BLaER1 treated with 17β-estradiol and CSF1 and Interleukin-3, amounts not matched to agents 10 nM and 100 nM (cell line): ENCODE data around the gene VPS11.

Experiments used
- H3K27ac ChIP-seq, 11 experiments: shearing (Covaris generic); formaldehyde crosslinking; 2 replicates each; pipeline ENCODE4 v1.8.1; 2022
- H3K27me3 ChIP-seq, 11 experiments: shearing (Covaris generic); formaldehyde crosslinking; 2 replicates each; pipeline ENCODE4 v1.8.1; 2022
- H3K36me3 ChIP-seq, 11 experiments: shearing (Covaris generic); formaldehyde crosslinking; 2 replicates each; pipeline ENCODE4 v1.8.1; 2022
- H3K4me1 ChIP-seq, 10 experiments: shearing (Covaris generic); formaldehyde crosslinking; 2 replicates each; pipeline ENCODE4 v1.8.1; 2022
- H3K4me2 ChIP-seq, 11 experiments: shearing (Covaris generic); formaldehyde crosslinking; 2 replicates each; pipeline ENCODE4 v1.8.1; 2022
- H3K4me3 ChIP-seq, 10 experiments: shearing (Covaris generic); formaldehyde crosslinking; 2 replicates each; pipeline ENCODE4 v1.8.1; 2022
- H3K9ac ChIP-seq, 11 experiments: shearing (Covaris generic); formaldehyde crosslinking; 2 replicates each; pipeline ENCODE4 v1.8.1; 2022
- H3K9me3 ChIP-seq, 11 experiments: shearing (Covaris generic); formaldehyde crosslinking; replicated peaks in 1 of 11; 2 replicates each; pipeline ENCODE4 v1.8.1; 2022
- H4K20me1 ChIP-seq, 11 experiments: shearing (Covaris generic); formaldehyde crosslinking; 2 replicates each; pipeline ENCODE4 v1.8.1; 2022
- Cebpa-rat ChIP-seq, 11 experiments: shearing (Covaris generic); IDR thresholded peaks; 2 replicates each; pipeline ENCODE4 v1.8.1; 2022

Gene VPS11

DNA sequence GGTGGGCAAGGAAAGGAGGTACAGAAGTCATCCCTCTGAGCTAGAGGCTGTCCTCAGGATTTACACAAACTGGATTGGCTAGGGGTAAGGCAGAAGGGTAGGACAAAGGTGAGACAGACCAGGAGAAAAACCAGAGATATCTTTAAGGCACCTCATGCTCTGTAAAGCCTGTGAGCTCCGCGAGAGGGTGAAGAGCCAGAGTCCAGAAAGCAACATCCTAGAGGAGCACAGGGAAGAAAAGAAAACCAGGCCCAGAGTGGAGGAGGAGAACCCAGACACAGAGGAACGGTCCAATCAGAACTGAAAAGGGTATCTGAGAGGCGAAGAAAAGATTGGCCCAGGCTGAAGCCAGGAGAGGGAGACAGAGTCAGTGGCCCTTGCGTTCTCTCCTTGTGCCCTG is 42.1 kb upstream of the VPS11 start:
- no peak for TF ChIP-seq Cebpa-rat (IDR thresholded peaks at IDR 0.05)
- Histone ChIP-seq H3K4me2 (no peak overlapping the region), H3K9ac (peak overlapping the region in 1 of 11 experiments; percentile 31; a peak in 1 of 22 replicates), H3K27ac (no peak overlapping the region; a peak in 1 of 22 replicates), H3K36me3 (peaks cover 60 to 85% (median 75%) of the 10 kb centered on the region in 11 experiments), H4K20me1 (peaks cover 3 to 41% (median 20%) of the 10 kb centered on the region in 11 experiments; a peak in 17 of 22 replicates), H3K9me3 (no peaks in the 10 kb centered on the region), H3K4me3 (no peak overlapping the region), H3K27me3 (no peaks in the 10 kb centered on the region), H3K4me1 (peaks cover 36 to 72% (median 46%) of the 10 kb centered on the region in 10 experiments)

DNA sequence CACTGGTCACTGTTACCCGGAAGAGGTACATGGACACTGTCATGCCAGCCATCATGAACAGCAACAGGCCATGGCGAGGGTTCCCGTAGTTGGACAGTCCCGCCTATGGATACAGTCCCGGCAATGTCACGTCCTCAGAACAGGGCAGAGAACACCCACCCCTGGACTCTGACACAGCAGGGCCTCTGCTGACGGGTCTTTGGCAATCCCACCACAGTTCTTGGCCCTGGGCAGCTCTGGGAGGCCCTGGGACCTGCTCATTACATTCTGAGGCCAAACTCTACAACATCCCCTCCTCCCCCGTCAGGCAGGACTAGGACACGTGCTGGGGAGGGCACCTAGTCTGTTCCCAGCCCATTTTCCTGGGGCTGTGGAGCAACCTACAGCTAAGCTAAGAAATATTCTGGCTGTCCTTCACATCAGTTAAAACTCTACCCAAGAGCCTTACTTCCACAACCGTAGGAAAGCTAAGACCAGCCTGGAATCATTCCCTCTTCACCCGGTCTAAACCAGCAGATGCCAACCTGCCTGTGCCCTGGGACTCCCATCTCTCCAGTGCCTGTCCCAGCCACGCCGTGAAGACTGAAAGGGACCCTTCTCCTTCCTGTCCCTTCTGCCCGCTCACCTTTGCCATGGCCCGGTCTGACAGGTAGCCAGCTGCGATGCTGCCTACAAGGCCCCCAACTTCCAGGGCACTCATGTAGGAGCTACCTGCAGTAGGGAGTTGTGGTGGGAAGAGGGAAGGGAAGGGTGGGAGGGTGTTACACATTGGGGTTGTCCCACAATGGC is 41.4 kb upstream of the VPS11 start:
- peaks cover 0 to 40% (median 16%) of the 10 kb centered on the region in 11 experiments; a peak in 14 of 22 replicates for H4K20me1 ChIP-seq
- no peak overlapping the region for H3K4me3 ChIP-seq
- H3K4me1 ChIP-seq = peaks cover 30 to 66% (median 41%) of the 10 kb centered on the region in 10 experiments
- H3K27me3 ChIP-seq = no peaks in the 10 kb centered on the region
- no peaks in the 10 kb centered on the region for H3K9me3 ChIP-seq
- H3K9ac ChIP-seq = peak overlapping the region in 1 of 11 experiments; percentile 50; a peak in 2 of 22 replicates
- TF ChIP-seq Cebpa-rat (IDR thresholded peaks at IDR 0.05) = no peak
- H3K36me3 ChIP-seq = peaks cover 57 to 79% (median 70%) of the 10 kb centered on the region in 11 experiments
- no peak overlapping the region for H3K4me2 ChIP-seq
- H3K27ac ChIP-seq = no peak overlapping the region; a peak in 2 of 22 replicates

DNA sequence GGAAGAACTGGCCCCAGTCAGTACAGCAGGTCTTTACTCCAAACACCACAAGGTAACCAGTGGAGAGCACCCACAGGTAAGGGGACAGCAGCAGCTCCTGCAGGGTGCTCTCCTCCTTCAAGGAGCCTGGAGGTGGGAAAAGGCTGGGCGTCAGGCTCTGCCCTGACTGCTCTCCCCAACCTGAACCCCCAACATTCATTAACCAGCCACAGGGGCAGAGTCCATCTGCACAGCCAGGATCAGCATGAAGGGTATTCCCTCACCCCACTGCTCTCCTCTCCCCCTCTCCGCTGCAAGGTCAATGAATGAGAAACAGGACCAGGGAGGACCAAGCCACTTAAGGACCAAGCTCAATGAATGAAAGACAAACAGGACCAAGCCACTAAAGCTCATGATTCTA is 40.6 kb upstream of the VPS11 start:
- peak overlapping the region in 2 of 11 experiments; percentile 99; a peak in 4 of 22 replicates for H3K4me2 ChIP-seq
- TF ChIP-seq Cebpa-rat (IDR thresholded peaks at IDR 0.05) = no peak
- H3K27ac ChIP-seq = no peak overlapping the region
- H3K4me1 ChIP-seq = peaks cover 26 to 58% (median 35%) of the 10 kb centered on the region in 10 experiments
- no peaks in the 10 kb centered on the region for H3K9me3 ChIP-seq
- H3K9ac ChIP-seq = peak overlapping the region in 2 of 11 experiments; percentile 11 to 82; a peak in 1 of 22 replicates
- peaks cover 0 to 40% (median 12%) of the 10 kb centered on the region in 11 experiments; a peak in 13 of 22 replicates for H4K20me1 ChIP-seq
- H3K4me3 ChIP-seq = no peak overlapping the region
- H3K36me3 ChIP-seq = peaks cover 49 to 71% (median 62%) of the 10 kb centered on the region in 11 experiments
- H3K27me3 ChIP-seq = no peaks in the 10 kb centered on the region

DNA sequence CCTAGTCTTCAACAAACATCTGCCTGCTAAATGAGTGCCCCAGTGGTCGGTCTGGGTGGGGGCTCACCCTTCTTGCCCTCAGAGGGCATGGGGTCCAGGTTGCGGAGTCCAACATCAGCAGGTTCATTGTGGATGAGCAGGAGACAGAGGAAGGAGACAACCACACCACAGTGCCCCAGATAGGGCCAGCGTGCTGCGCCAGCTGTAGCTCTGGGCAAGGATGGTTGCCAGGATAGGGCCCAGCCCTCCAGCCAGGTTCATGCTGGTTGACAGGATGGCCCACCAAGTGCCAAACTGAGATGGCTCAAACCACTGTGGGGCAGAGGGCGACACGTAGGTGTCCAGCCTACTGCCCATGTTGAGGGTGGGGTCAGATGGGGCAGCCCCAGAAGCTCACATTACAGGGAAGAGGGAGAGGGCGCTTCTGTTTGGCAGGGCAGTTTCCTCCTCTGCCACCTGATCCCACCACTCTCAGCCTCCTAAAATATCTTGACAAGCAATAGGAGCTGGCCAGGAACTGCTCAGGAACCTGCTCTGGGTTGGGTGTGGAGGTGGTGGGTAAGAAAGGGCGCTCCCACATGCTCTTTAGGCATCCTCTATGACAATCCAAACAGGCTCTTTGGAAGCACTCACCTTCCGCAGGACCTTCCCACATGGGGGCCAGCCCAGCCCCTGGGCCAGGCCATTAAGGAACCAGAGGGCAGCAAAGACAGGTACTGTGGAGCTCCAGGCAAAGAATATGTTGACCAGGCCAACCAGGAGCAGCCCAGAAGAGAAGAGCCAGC is 39.9 kb upstream of the VPS11 start:
- Histone ChIP-seq H4K20me1 (peaks cover 0 to 40% (median 11%) of the 10 kb centered on the region in 11 experiments; a peak in 11 of 22 replicates), H3K9me3 (no peaks in the 10 kb centered on the region), H3K36me3 (peaks cover 41 to 63% (median 54%) of the 10 kb centered on the region in 11 experiments), H3K4me3 (0 out of 20 replicates have a peak overlapping the region, but pooled peaks of 1 of the 10 experiments have one; percentile 84), H3K4me1 (peaks cover 26 to 57% (median 34%) of the 10 kb centered on the region in 10 experiments), H3K27me3 (no peaks in the 10 kb centered on the region), H3K27ac (no peak overlapping the region), H3K9ac (peak overlapping the region in 3 of 11 experiments; percentile 11 to 82 (median 80); a peak in 2 of 22 replicates), H3K4me2 (peak overlapping the region in 3 of 11 experiments; percentile 99; a peak in 6 of 22 replicates)
- TF ChIP-seq Cebpa-rat (IDR thresholded peaks at IDR 0.05) = no peak

DNA sequence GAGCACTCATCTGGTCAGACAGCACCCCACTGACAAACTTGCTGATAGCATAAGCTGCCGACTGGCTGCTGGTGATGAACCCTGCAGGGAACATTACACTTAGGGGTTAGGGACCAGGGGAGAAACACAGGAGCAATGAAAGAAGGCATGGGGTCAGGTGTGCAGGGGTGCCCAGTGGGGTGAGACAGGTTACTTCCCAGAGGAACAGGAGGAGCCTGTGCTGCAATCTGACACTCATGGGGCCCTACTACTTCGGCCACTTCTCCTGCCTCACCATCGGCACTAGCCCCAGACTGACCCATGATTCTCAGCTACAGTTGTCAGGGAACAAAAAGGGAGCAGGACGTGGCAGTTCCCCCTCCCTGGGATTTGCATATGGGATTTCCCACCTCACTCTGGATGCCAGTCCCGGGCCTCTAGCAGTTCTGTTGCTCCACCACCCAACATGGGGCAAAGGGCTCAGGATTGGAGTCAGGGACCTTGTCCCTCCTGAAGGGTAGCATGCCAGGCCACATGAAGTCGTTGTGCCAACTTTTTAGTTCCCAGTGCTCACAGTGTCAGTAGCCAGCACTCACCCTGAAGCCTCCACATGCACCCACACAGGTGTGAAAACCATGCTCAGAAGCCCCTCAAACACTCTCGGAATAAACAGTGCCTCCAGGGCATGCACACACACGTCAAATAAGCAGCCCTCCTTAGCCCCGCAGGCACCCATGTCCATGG is 39.1 kb upstream of the VPS11 start:
- Histone ChIP-seq H3K4me2 (peak overlapping the region; percentile 87 to 99 (median 96); a peak in 20 of 22 replicates), H3K9me3 (no peaks in the 10 kb centered on the region), H3K27ac (peak overlapping the region in 4 of 11 experiments; percentile 13 to 60 (median 39); a peak in 4 of 22 replicates), H3K4me3 (peak overlapping the region in 3 of 10 experiments; percentile 77 to 84 (median 80); a peak in 3 of 20 replicates), H3K27me3 (no peaks in the 10 kb centered on the region), H3K36me3 (peaks cover 33 to 56% (median 46%) of the 10 kb centered on the region in 11 experiments), H4K20me1 (peaks cover 0 to 34% (median 9%) of the 10 kb centered on the region in 11 experiments; a peak in 10 of 22 replicates), H3K4me1 (peaks cover 26 to 50% (median 36%) of the 10 kb centered on the region in 10 experiments), H3K9ac (peak overlapping the region in 6 of 11 experiments; percentile 75 to 82 (median 80); a peak in 10 of 22 replicates)
- no peak for TF ChIP-seq Cebpa-rat (IDR thresholded peaks at IDR 0.05)

DNA sequence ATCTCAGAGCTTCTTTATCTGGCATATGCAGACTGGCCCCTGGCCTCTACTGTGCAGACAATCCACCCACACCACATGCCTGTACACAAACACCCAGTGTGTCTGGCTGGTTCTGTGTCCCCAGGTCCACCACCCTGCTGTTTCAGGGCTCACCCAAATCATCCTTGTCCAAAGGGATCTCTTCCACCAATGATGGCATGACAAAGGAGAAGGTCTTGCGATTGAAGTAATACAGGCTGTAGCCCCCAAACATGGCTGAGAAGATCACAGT is 38.6 kb upstream of the VPS11 start:
- Histone ChIP-seq H3K27ac (peak overlapping the region in 4 of 11 experiments; percentile 13 to 60 (median 39); a peak in 4 of 22 replicates), H4K20me1 (peaks cover 0 to 34% (median 7%) of the 10 kb centered on the region in 11 experiments; a peak in 10 of 22 replicates), H3K27me3 (no peaks in the 10 kb centered on the region), H3K9me3 (no peaks in the 10 kb centered on the region), H3K4me3 (peak overlapping the region in 3 of 10 experiments; percentile 77 to 84 (median 80); a peak in 5 of 20 replicates), H3K4me2 (peak overlapping the region; percentile 87 to 99 (median 96); a peak in 21 of 22 replicates), H3K9ac (peak overlapping the region; percentile 69 to 82 (median 80); a peak in 17 of 22 replicates), H3K4me1 (peaks cover 26 to 45% (median 39%) of the 10 kb centered on the region in 10 experiments), H3K36me3 (peaks cover 28 to 51% (median 41%) of the 10 kb centered on the region in 11 experiments)
- TF ChIP-seq Cebpa-rat (IDR thresholded peaks at IDR 0.05) = no peak

DNA sequence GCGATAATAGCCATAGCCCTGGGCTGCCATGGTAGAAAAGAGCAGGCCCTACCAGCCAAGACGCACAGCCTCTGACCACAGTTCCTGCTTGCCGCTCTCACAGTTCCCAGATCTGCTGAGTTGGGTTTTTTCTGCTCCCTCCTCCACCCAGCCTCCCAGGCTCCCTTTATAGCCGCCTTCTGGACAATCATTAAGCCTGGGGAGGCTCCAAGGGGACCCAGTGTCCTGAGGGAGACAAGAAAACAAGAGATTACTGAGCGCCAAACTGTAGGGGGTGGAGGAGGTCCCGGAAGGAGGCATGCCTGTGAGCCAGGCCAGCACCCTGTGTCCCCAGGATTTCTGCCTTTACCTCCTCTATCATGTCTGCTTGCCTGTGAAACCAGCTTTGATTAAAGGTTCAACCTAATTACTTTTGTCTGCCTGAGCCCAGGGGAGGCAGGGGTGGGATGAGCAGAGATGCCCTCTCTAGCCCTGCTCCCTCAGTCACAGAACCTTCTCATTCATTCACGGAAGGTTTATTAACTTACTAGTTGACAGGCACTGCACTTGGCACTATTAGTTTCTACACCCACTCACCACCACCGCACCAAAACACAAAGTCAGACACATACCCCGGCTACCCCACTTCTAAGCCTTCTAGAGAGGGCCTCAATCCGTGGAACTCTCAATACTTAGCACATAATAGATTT is 38.1 kb upstream of the VPS11 start:
- peak overlapping the region; percentile 87 to 99 (median 96) for H3K4me2 ChIP-seq
- H3K27ac ChIP-seq = peak overlapping the region in 10 of 11 experiments; percentile 13 to 73 (median 56); a peak in 11 of 22 replicates
- H4K20me1 ChIP-seq = peaks cover 0 to 31% (median 3%) of the 10 kb centered on the region in 11 experiments; a peak in 7 of 22 replicates
- H3K4me1 ChIP-seq = peaks cover 22 to 42% (median 37%) of the 10 kb centered on the region in 10 experiments
- H3K4me3 ChIP-seq = peak overlapping the region; percentile 67 to 87 (median 79)
- H3K27me3 ChIP-seq = no peaks in the 10 kb centered on the region
- no peaks in the 10 kb centered on the region for H3K9me3 ChIP-seq
- peak overlapping the region; percentile 69 to 82 (median 80); a peak in 21 of 22 replicates for H3K9ac ChIP-seq
- H3K36me3 ChIP-seq = peaks cover 23 to 46% (median 36%) of the 10 kb centered on the region in 11 experiments
- no peak for TF ChIP-seq Cebpa-rat (IDR thresholded peaks at IDR 0.05)
